Parathyroid adenoma (tissue), 2 donors: Measurements from ENCODE around the gene ST3GAL4.

Source experiments
- H2AFZ ChIP-seq: fragments of 300-600 bp; sonication (generic); one replicate; pipeline ENCODE4 v1.7.0; 2017; ENCODE audit warnings: antibody characterized with exemption, mild to moderate bottlenecking
- H3K27ac ChIP-seq: fragments of 300-600 bp; sonication (generic); one replicate; pipeline ENCODE4 v1.7.0; 2017
- H3K27me3 ChIP-seq: fragments of 300-600 bp; sonication (generic); one replicate; pipeline ENCODE4 v1.7.0; 2017; ENCODE audit warnings: low read length; ENCODE audit not compliant: control insufficient read depth, insufficient read depth
- H3K36me3 ChIP-seq: fragments of 300-600 bp; sonication (generic); one replicate; pipeline ENCODE4 v1.7.0; 2017; ENCODE audit warnings: low read length; ENCODE audit not compliant: control insufficient read depth, insufficient read depth
- H3K4me1 ChIP-seq: fragments of 300-600 bp; sonication (generic); one replicate; pipeline ENCODE4 v1.7.0; 2017; ENCODE audit warnings: control low read depth
- H3K4me2 ChIP-seq: fragments of 300-600 bp; sonication (generic); one replicate; pipeline ENCODE4 v1.7.0; 2017; ENCODE audit warnings: low read length
- H3K4me3 ChIP-seq: fragments of 300-600 bp; sonication (generic); one replicate; pipeline ENCODE4 v1.7.0; 2017; ENCODE audit warnings: low read depth, low read length
- H3K79me2 ChIP-seq: fragments of 300-600 bp; sonication (generic); one replicate; pipeline ENCODE4 v1.7.0; 2017; ENCODE audit warnings: control low read depth
- H3K9ac ChIP-seq: fragments of 300-600 bp; sonication (generic); one replicate; pipeline ENCODE4 v1.7.0; 2017; ENCODE audit warnings: mild to moderate bottlenecking
- H3K9me3 ChIP-seq: fragments of 300-600 bp; sonication (generic); one replicate; pipeline ENCODE4 v1.7.0; 2017; ENCODE audit warnings: low read length; ENCODE audit not compliant: control insufficient read depth
- CTCF ChIP-seq: fragments of 300-600 bp; sonication (generic); IDR thresholded peaks from one replicate; pipeline ENCODE4 v1.7.0; 2017; ENCODE audit warnings: antibody characterized with exemption, mild to moderate bottlenecking
- donor health status: primary hyperparathyroidism.

Gene ST3GAL4

DNA sequence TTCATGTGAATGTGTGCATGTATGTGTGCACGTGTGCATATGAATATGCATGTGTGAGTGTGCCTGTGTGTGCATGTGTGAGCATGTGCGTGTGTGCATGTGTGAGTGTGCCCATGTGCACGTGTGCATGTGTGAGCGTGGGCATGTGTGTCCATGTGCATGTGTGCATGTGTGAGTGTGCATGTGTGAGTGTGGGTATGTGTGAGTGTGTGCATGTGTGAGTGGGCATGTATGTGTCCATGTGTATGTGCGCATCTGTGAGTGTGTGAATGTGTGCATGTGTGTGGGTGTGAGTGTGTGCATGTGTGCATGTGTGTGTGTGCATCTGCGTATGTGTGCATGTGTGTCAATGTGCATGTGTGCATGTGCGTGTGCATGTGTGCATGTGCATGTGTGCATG is 94.7 kb downstream of the ST3GAL4 start:
- no peak overlapping the region for H3K27ac ChIP-seq
- no peaks in the 10 kb centered on the region for H3K4me1 ChIP-seq
- TF ChIP-seq CTCF, result no peak
- no peaks in the 10 kb centered on the region for H3K79me2 ChIP-seq
- no peak overlapping the region for H3K4me3 ChIP-seq
- H3K9me3 ChIP-seq, result no peaks in the 10 kb centered on the region
- no peak overlapping the region for H3K9ac ChIP-seq
- no peaks in the 10 kb centered on the region for H3K36me3 ChIP-seq
- H2AFZ ChIP-seq, result no peak overlapping the region
- no peaks in the 10 kb centered on the region for H3K27me3 ChIP-seq
- H3K4me2 ChIP-seq, result no peak overlapping the region

DNA sequence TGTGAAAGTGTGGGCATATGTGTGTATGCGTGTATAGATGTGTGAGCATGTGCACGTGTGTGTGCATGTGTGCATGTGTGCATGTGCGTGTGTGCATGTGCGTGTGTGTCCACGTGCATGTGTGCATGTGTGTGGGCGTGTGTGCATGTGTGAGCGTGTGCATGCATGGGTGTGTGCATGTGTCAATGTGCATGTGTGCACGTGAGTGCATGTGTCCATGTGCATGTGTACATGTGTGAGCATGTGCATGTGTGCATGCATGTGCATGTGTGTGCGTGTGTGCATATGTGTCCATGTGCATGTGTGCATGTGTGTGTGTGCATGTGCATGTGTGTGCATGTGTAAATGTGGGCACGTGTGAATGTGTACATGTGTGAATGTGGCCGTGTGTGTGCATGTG is 95.3 kb downstream of the ST3GAL4 start:
- TF ChIP-seq CTCF, result no peak

GRCh38 chr11:126451211-126451802 is 95.8 kb downstream of the ST3GAL4 start:
- Histone ChIP-seq H3K36me3 (no peaks in the 10 kb centered on the region), H3K27me3 (no peaks in the 10 kb centered on the region), H3K9ac (no peak overlapping the region)

More for the DNA sequence above, 95.3 kb downstream of the ST3GAL4 start:
- H3K4me3 ChIP-seq, result no peak overlapping the region
- H3K4me1 ChIP-seq, result no peaks in the 10 kb centered on the region
- H3K36me3 ChIP-seq, result no peaks in the 10 kb centered on the region
- no peaks in the 10 kb centered on the region for H3K27me3 ChIP-seq
- no peak overlapping the region for H3K4me2 ChIP-seq
- H3K79me2 ChIP-seq, result no peaks in the 10 kb centered on the region
- H3K27ac ChIP-seq, result no peak overlapping the region
- no peaks in the 10 kb centered on the region for H3K9me3 ChIP-seq
- H3K9ac ChIP-seq, result no peak overlapping the region
- no peak overlapping the region for H2AFZ ChIP-seq

GRCh38 chr11:126452241-126453101 is 97.0 kb downstream of the ST3GAL4 start:
- TF ChIP-seq CTCF, result no peak
- Histone ChIP-seq H3K27ac (no peak overlapping the region), H3K4me2 (no peak overlapping the region), H3K4me1 (no peaks in the 10 kb centered on the region), H3K27me3 (no peaks in the 10 kb centered on the region), H3K9ac (no peak overlapping the region), H3K9me3 (no peaks in the 10 kb centered on the region), H3K4me3 (no peak overlapping the region), H2AFZ (no peak overlapping the region), H3K36me3 (no peaks in the 10 kb centered on the region), H3K79me2 (no peaks in the 10 kb centered on the region)

More at GRCh38 chr11:126451211-126451802, 95.8 kb downstream of the ST3GAL4 start:
- no peak for TF ChIP-seq CTCF
- no peak overlapping the region for H2AFZ ChIP-seq
- no peak overlapping the region for H3K27ac ChIP-seq
- no peak overlapping the region for H3K4me3 ChIP-seq
- no peaks in the 10 kb centered on the region for H3K4me1 ChIP-seq
- H3K9me3 ChIP-seq, result no peaks in the 10 kb centered on the region
- H3K79me2 ChIP-seq, result no peaks in the 10 kb centered on the region
- no peak overlapping the region for H3K4me2 ChIP-seq
